B cell (primary cell): ENCODE measurements around the gene KIF7. TPM values are rescaled to one million over a fixed set of nuclear protein-coding genes. Genes with fewer than 3 reads are reported as not detected.

ENCODE experiments used
- ATAC-seq: fragments of 200-7000 bp; cut with Tn5 transposase; one replicate; pipeline ENCODE4 v1.10.0; 2021; ENCODE audit warnings: low read depth, mild to moderate bottlenecking, moderate number of reproducible peaks, moderate library complexity
- CTCF ChIA-PET: fragments of 350-600 bp; sonication (Branson Sonifier 250); formaldehyde crosslinking; loops from one replicate; lab custom pipeline; 2021; ENCODE audit warnings: antibody characterized with exemption, inconsistent platforms; lab: Charles Lee
- POLR2A ChIA-PET: fragments of 350-600 bp; sonication (Branson Sonifier 250); formaldehyde crosslinking; loops from one replicate; lab custom pipeline; 2021; ENCODE audit warnings: antibody characterized with exemption; lab: Charles Lee
- DNase-seq: peaks from one replicate; pipeline ENCODE4 v3.0.0; 2013
- H2AFZ ChIP-seq: 2 replicates; pipeline ENCODE4 v1.6.1; 2012; ENCODE audit warnings: mild to moderate bottlenecking, low read depth, low read length; ENCODE audit not compliant: insufficient read depth, poor library complexity, severe bottlenecking
- H3K27ac ChIP-seq, 2 donors: 1 replicate in 1 of 2; 2 replicates in 1 of 2; pipeline ENCODE4 v1.5.1; 2012 to 2013; ENCODE audit warnings: low read length in 2 of 2, mild to moderate bottlenecking in 2 of 2, moderate library complexity in 1 of 2
- H3K27me3 ChIP-seq, 4 experiments: fragments of 200-600 bp in 1 of 4; sonication (generic) in 1 of 4; replicated peaks in 1 of 4; 1 replicate in 2 of 4; 2 replicates in 2 of 4; pipeline versions ENCODE4 v1.6.1 to v1.7.0; 2013 to 2016; ENCODE audit warnings: low read length in 3 of 4, mild to moderate bottlenecking in 2 of 4, mixed read lengths in 1 of 4, moderate library complexity in 1 of 4; ENCODE audit not compliant: insufficient read depth in 4 of 4, control insufficient read depth in 3 of 4; ENCODE audit errors: control extremely low read depth in 1 of 4
- H3K36me3 ChIP-seq, 2 experiments: replicated peaks in 1 of 2; 1 replicate in 1 of 2; 2 replicates in 1 of 2; pipeline versions ENCODE4 v1.6.1 to v1.7.1; 2013; ENCODE audit warnings: low read length in 1 of 2; ENCODE audit not compliant: insufficient read depth in 2 of 2, control insufficient read depth in 1 of 2; ENCODE audit errors: control extremely low read depth in 1 of 2, extremely low read depth in 1 of 2
- H3K4me1 ChIP-seq, 2 donors: fragments of 200-600 bp in 1 of 2; sonication (generic) in 1 of 2; 1 replicate in 1 of 2; 2 replicates in 1 of 2; pipeline versions ENCODE4 v1.5.1 to v1.6.1; 2013 to 2017; ENCODE audit warnings: low read length in 2 of 2; ENCODE audit not compliant: control insufficient read depth in 2 of 2, insufficient read depth in 2 of 2
- H3K4me2 ChIP-seq: replicated peaks from 2 replicates; pipeline ENCODE3; 2012; ENCODE audit warnings: mild to moderate bottlenecking, low read depth, low read length; ENCODE audit not compliant: poor library complexity, severe bottlenecking
- H3K4me3 ChIP-seq, 5 experiments: fragments of 200-600 bp in 1 of 5; sonication (generic) in 1 of 5; 1 replicate in 3 of 5; 2 replicates in 2 of 5; pipeline versions ENCODE4 v1.5.1 to v1.7.0; 2011 to 2016; ENCODE audit warnings: low read length in 4 of 5, mild to moderate bottlenecking in 4 of 5, low read depth in 2 of 5, control low read depth in 1 of 5, moderate library complexity in 1 of 5; ENCODE audit not compliant: insufficient read depth in 1 of 5; ENCODE audit errors: control extremely low read depth in 1 of 5, extremely low read depth in 1 of 5
- H3K79me2 ChIP-seq: fragments of 200-600 bp; sonication (generic); one replicate; pipeline ENCODE4 v1.6.0; 2016; ENCODE audit warnings: low read length; ENCODE audit not compliant: control insufficient read depth, insufficient read depth
- H3K9ac ChIP-seq: fragments of 200-600 bp; sonication (generic); 2 replicates; pipeline ENCODE4 v1.6.1; 2017; ENCODE audit warnings: mild to moderate bottlenecking, low read length, moderate library complexity
- H3K9me3 ChIP-seq, 3 donors: one replicate each; pipeline versions ENCODE4 v1.6.1 to v1.7.1; 2013; ENCODE audit warnings: low read length in 2 of 3; ENCODE audit not compliant: control insufficient read depth in 2 of 3, insufficient read depth in 1 of 3; ENCODE audit errors: control extremely low read depth in 1 of 3
- H4K20me1 ChIP-seq: 2 replicates; pipeline ENCODE4 v1.6.0; 2012; ENCODE audit warnings: mild to moderate bottlenecking, low read length; ENCODE audit not compliant: insufficient read depth, control insufficient read depth, poor library complexity, severe bottlenecking
- H3K27ac Mint-ChIP-seq: one replicate; pipeline ENCODE4 v1.8.0; 2021; ENCODE audit warnings: mixed read lengths
- H3K27me3 Mint-ChIP-seq: one replicate; pipeline ENCODE4 v1.8.0; 2021; ENCODE audit warnings: mixed read lengths
- H3K4me1 Mint-ChIP-seq: one replicate; pipeline ENCODE4 v1.8.0; 2021; ENCODE audit warnings: mixed read lengths
- H3K4me3 Mint-ChIP-seq: one replicate; pipeline ENCODE4 v1.8.0; 2021; ENCODE audit warnings: mixed read lengths
- H3K9me3 Mint-ChIP-seq: one replicate; pipeline ENCODE4 v1.8.0; 2022; ENCODE audit warnings: mixed read lengths; ENCODE audit not compliant: insufficient read depth
- CTCF ChIP-seq: fragments of 200-600 bp; IDR thresholded peaks from one replicate; pipeline ENCODE4 v1.8.0; 2022; ENCODE audit warnings: antibody characterized with exemption, mild to moderate bottlenecking
- EZH2 ChIP-seq: IDR thresholded peaks from 2 replicates; pipeline ENCODE4 v1.6.1; 2012; ENCODE audit warnings: borderline replicate concordance, low read depth, mild to moderate bottlenecking, moderate library complexity, low read length; ENCODE audit not compliant: insufficient read depth, poor library complexity, severe bottlenecking
- WGBS: methylation state at CpG from one replicate; pipeline ENCODE4 v1.1.5; 2013; ENCODE audit warnings: missing lambda C conversion rate; ENCODE audit not compliant: insufficient coverage; 5-methylcytosine and 5-hydroxymethylcytosine counted together
- intact Hi-C: fragments of 100-400 bp; cut with micrococcal nuclease; formaldehyde crosslinking; loops from one replicate; pipeline ENCODE4 v1.10.0; 2022
- polyA plus RNA-seq: library from polyadenylated mRNA; depleted of rRNA; stranded (reverse); fragments of >200 nt; gene quantifications from 2 replicates; pipeline ENCODE4 v1.2.3, GENCODE V29; 2012
- total RNA-seq, 2 donors: library from RNA; stranded (reverse); fragments of 120-200 nt in 1 of 2; gene quantifications; 1 replicate in 1 of 2; 2 replicates in 1 of 2; pipeline versions ENCODE4 v1.2.3 to v1.2.4, GENCODE V29; 2013 to 2022

The KIF7 gene
- total and polyA plus RNA-seq, 2 donors (not counting 1 experiment from before 2014, with no cell fraction given): not detected

DNA sequence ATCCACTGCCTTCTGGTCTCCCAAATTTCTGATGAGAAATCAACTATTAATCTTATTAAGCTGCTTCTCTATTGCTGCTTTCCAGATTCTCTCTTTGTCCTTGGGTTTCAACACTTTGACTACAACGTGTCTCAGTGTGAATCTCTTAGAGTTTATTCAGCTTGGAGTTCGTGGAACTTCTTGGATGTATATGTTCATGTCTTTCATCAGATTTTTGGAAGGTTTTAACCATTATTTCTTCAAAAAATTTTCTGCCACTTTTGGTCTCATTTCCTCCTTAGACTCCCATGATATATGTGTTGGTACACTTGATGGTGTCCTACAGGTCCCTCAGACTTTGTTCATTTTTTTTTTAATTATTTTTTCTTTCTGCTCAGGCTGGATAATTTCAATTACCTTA lies 44.0 kb downstream of the KIF7 start:
- intact Hi-C loops: no loop called here
- Histone ChIP-seq H3K9me3 (peaks cover 5 to 12% (median 11%) of the 10 kb centered on the region in 3 donors), H3K27ac (no peak overlapping the region), H4K20me1 (no peaks in the 10 kb centered on the region), H2AFZ (no peak overlapping the region), H3K27me3 (no peaks in the 10 kb centered on the region), H3K9ac (no peak overlapping the region), H3K79me2 (no peaks in the 10 kb centered on the region), H3K4me3 (no peak overlapping the region), H3K4me2 (no peak overlapping the region), H3K4me1 (no peaks in the 10 kb centered on the region), H3K36me3 (no peaks in the 10 kb centered on the region)
- CTCF ChIA-PET: interaction anchor here (1.3 kb wide), 1 partner anchor 10 kb away, joined by 3 read pairs; no protein-coding TSS in a partner anchor
- no peak overlapping the region for H3K4me3 Mint-ChIP-seq
- H3K4me1 Mint-ChIP-seq: no peaks in the 10 kb centered on the region
- TF ChIP-seq CTCF (no peak), EZH2 (no peak)
- H3K27ac Mint-ChIP-seq: no peak overlapping the region
- WGBS: 100% methylated on average over 1 of the region's 2 CpGs
- POLR2A ChIA-PET: no interaction called here
- no peaks in the 10 kb centered on the region for H3K27me3 Mint-ChIP-seq
- ATAC-seq: no peak
- H3K9me3 Mint-ChIP-seq: peaks cover 11% of the 10 kb centered on the region
- no peak for DNase-seq

- Mint-ChIP-seq H3K27me3 (no peaks in the 10 kb centered on the region), H3K4me1 (no peaks in the 10 kb centered on the region), H3K9me3 (no peaks in the 10 kb centered on the region), H3K4me3 (no peak overlapping the region), H3K27ac (no peak overlapping the region)
- intact Hi-C loops: no loop called here
- Histone ChIP-seq H3K4me3 (no peak overlapping the region), H4K20me1 (no peaks in the 10 kb centered on the region), H3K9me3 (no peaks in the 10 kb centered on the region), H2AFZ (no peak overlapping the region), H3K4me1 (no peaks in the 10 kb centered on the region), H3K36me3 (no peaks in the 10 kb centered on the region), H3K4me2 (no peak overlapping the region), H3K9ac (no peak overlapping the region), H3K27me3 (no peaks in the 10 kb centered on the region), H3K27ac (no peak overlapping the region), H3K79me2 (no peaks in the 10 kb centered on the region)
- POLR2A ChIA-PET: no interaction called here
- ATAC-seq (no peak), DNase-seq (no peak)
- CTCF ChIA-PET: no interaction called here
- TF ChIP-seq CTCF: no peak
- no peak for TF ChIP-seq EZH2
- WGBS: 100% methylated on average over 4 of the region's 4 CpGs
Measured at GRCh38 chr15:89599021-89599420, 56.2 kb downstream of the KIF7 start.
